Loucy (cell line): Measurements from ENCODE around the gene PIGZ.

Experiments
- CTCF ChIP-seq: fragments of 200-600 bp; sonication (generic); conservative IDR thresholded peaks from 2 replicates; pipeline ENCODE4 v1.5.1; 2014; ENCODE audit warnings: mild to moderate bottlenecking, antibody characterized with exemption, low read length
- EZH2phosphoT487 ChIP-seq: fragments of 200-600 bp; IDR thresholded peaks from 2 replicates; pipeline ENCODE4 v1.6.1; 2018; ENCODE audit warnings: antibody characterized with exemption, mild to moderate bottlenecking, moderate library complexity, borderline replicate concordance

- TF ChIP-seq CTCF, result no peak
- TF ChIP-seq EZH2phosphoT487, result no peak
Measured at GRCh38 chr3:196916995-196917394, 51.6 kb downstream of the PIGZ start.
